Breast epithelium (tissue), 4 donors: Measurements from ENCODE around the gene PRMT2. TPM values are rescaled to one million over a fixed set of nuclear protein-coding genes. Genes with fewer than 3 reads are reported as not detected.

Experiments used
- DNase-seq, 2 donors: peaks; one replicate each; pipeline ENCODE4 v3.0.0-alpha.2; 2019; ENCODE audit warnings: low spot score in 2 of 2
- H3K27ac ChIP-seq, 2 donors: fragments of 200-600 bp; sonication (generic) in 1 of 2; one replicate each; pipeline ENCODE4 v1.5.1; 2016 to 2019; ENCODE audit warnings: mild to moderate bottlenecking in 1 of 2
- H3K27me3 ChIP-seq, 2 donors: fragments of 200-600 bp; sonication (generic) in 1 of 2; one replicate each; pipeline versions ENCODE4 v1.5.1 to v1.6.0; 2017 to 2019; ENCODE audit warnings: control low read depth in 1 of 2, mild to moderate bottlenecking in 1 of 2
- H3K36me3 ChIP-seq: fragments of 200-600 bp; one replicate; pipeline ENCODE4 v1.5.1; 2019
- H3K4me1 ChIP-seq, 2 donors: fragments of 200-600 bp; sonication (generic); one replicate each; pipeline ENCODE4 v1.5.1; 2016 to 2019; ENCODE audit warnings: control low read depth in 1 of 2
- H3K4me3 ChIP-seq, 3 donors: fragments of 200-600 bp; sonication (generic); 1 replicate in 2 of 3; 2 replicates in 1 of 3; pipeline ENCODE4 v1.5.1; 2016 to 2019; ENCODE audit warnings: mild to moderate bottlenecking in 3 of 3, moderate library complexity in 2 of 3
- H3K9me3 ChIP-seq, 2 donors: fragments of 200-600 bp; sonication (generic) in 1 of 2; one replicate each; pipeline ENCODE4 v1.5.1; 2016 to 2019; ENCODE audit warnings: control low read depth in 1 of 2
- POLR2A ChIP-seq: fragments of 450-650 bp; IDR thresholded peaks from one replicate; pipeline ENCODE4 v1.6.1; 2016; ENCODE audit warnings: antibody characterized with exemption, mild to moderate bottlenecking, moderate library complexity
- POLR2AphosphoS5 ChIP-seq, 3 donors: sonication (generic); formaldehyde crosslinking; IDR thresholded peaks; one replicate each; pipeline ENCODE4 v1.6.1; 2017; ENCODE audit warnings: antibody characterized with exemption in 3 of 3
- intact Hi-C: fragments of 100-400 bp; cut with DNase I; formaldehyde crosslinking; loops from one replicate; pipeline ENCODE4 v1.15.1; 2023; ENCODE audit warnings: low total_unique reads
- total RNA-seq, 3 donors: library from RNA; depleted of rRNA; stranded (reverse); fragments of >200 nt; gene quantifications; one replicate each; pipeline ENCODE4 v1.1.0, GENCODE V29; 2016
- TF ChIP-seq, protein P1 (sequence below), 3 donors: fragments of 450-650 bp; IDR thresholded peaks; one replicate each; pipeline ENCODE4 v1.5.1; 2016 to 2017; ENCODE audit warnings: antibody characterized with exemption in 3 of 3, mild to moderate bottlenecking in 3 of 3, moderate library complexity in 3 of 3

The PRMT2 gene
- total RNA-seq, 3 donors from 2014 or later = 92.1 to 145 (median 130) TPM

DNA sequence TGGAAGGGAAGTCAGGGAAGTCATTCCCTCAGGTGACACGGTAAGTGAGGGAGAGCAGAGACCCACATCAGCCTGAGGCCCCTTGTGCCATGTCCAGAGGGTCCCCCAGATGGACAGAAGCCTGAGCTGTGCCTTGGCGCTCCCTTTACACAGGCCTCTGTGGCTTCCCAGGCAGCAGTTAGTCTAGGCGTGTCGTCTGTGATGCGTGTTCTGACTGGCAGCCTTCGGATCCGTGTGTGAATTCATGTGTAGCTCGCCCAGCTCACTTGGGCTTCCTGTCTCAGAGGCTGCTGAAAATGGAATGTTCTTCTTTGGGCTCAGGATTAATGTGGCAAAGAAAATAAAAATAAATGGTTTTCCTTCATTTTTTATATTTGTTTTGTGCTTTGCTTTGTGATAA, 28.3 kb downstream of the PRMT2 start:
- TF ChIP-seq POLR2AphosphoS5 (IDR thresholded peaks at IDR 0.05) (no peak), POLR2A (no peak)
- TF ChIP-seq, protein P1, sequence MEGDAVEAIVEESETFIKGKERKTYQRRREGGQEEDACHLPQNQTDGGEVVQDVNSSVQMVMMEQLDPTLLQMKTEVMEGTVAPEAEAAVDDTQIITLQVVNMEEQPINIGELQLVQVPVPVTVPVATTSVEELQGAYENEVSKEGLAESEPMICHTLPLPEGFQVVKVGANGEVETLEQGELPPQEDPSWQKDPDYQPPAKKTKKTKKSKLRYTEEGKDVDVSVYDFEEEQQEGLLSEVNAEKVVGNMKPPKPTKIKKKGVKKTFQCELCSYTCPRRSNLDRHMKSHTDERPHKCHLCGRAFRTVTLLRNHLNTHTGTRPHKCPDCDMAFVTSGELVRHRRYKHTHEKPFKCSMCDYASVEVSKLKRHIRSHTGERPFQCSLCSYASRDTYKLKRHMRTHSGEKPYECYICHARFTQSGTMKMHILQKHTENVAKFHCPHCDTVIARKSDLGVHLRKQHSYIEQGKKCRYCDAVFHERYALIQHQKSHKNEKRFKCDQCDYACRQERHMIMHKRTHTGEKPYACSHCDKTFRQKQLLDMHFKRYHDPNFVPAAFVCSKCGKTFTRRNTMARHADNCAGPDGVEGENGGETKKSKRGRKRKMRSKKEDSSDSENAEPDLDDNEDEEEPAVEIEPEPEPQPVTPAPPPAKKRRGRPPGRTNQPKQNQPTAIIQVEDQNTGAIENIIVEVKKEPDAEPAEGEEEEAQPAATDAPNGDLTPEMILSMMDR (IDR thresholded peaks at IDR 0.05) = no peak
- no peaks in the 10 kb centered on the region for H3K9me3 ChIP-seq
- no peak overlapping the region for H3K27ac ChIP-seq
- no peaks in the 10 kb centered on the region for H3K4me1 ChIP-seq
- no peaks in the 10 kb centered on the region for H3K27me3 ChIP-seq
- DNase-seq = no peak
- peaks cover 7% of the 10 kb centered on the region for H3K36me3 ChIP-seq
- H3K4me3 ChIP-seq = no peak overlapping the region
- intact Hi-C loops = no loop called here

DNA sequence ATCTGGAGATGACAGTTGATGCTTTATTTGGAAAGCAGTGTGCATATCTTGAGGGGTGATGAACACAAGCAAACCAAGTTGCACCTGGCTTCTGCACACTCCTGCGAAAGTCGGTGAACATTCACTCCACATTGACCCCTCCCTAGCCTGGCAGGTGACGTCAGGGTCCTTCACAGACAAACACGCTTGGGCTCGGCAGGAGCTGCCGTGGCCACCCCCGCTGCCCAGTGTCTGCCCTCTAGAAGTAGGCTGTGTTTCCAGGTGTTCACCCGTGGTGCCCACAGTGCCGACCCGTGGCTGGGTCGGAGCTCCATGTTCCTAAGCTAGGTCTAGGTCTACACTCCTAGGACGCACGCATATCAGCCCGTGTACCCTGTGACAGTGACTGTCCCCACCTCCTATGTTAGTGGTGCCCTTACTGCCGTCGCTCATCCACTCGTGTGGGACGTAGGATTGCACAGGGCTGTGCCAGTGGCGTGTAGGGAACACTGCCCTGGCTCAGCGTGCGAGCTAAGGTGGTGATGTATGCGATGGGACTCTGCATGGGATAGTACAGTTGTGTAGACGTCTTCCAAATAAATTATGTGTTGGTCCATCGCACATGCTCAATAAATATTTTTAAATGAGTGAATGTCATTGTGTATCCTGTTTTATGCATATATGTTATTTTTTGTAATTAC, 29.0 kb downstream of the PRMT2 start:
- TF ChIP-seq, protein P1 (IDR thresholded peaks at IDR 0.05) = no peak
- no peak for TF ChIP-seq POLR2AphosphoS5 (IDR thresholded peaks at IDR 0.05)
- no peak for TF ChIP-seq POLR2A
- Histone ChIP-seq H3K4me1 (no peaks in the 10 kb centered on the region), H3K9me3 (no peaks in the 10 kb centered on the region), H3K27me3 (no peaks in the 10 kb centered on the region), H3K36me3 (peaks cover 7% of the 10 kb centered on the region), H3K27ac (no peak overlapping the region), H3K4me3 (no peak overlapping the region)
- no peak for DNase-seq
- intact Hi-C loops = no loop called here

DNA sequence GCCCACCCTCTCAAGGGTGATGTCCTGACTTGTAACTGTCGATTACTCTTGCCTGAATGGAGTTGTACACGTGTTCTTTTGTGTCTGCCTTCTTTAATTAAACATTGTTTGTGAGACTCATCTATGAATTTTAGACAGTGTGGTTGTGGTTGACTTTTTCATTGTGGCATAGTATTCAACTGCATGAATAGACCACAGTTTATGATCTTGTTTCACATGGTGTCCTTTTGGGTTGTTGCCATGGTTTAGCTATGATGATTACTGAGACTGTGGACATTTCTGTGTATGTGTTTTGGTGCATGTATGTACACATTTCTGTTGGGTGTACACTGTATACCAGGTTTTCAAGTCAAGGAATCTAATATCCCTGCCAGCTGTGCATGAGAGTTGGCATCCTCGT, 30.1 kb downstream of the PRMT2 start:
- no peaks in the 10 kb centered on the region for H3K9me3 ChIP-seq
- intact Hi-C loops = no loop called here
- H3K27me3 ChIP-seq = no peaks in the 10 kb centered on the region
- no peak overlapping the region for H3K4me3 ChIP-seq
- H3K36me3 ChIP-seq = peaks cover 7% of the 10 kb centered on the region
- H3K4me1 ChIP-seq = no peaks in the 10 kb centered on the region
- H3K27ac ChIP-seq = no peak overlapping the region
- DNase-seq = no peak
- no peak for TF ChIP-seq POLR2AphosphoS5 (IDR thresholded peaks at IDR 0.05)
- TF ChIP-seq POLR2A = no peak
- TF ChIP-seq, protein P1 (IDR thresholded peaks at IDR 0.05) = no peak

DNA sequence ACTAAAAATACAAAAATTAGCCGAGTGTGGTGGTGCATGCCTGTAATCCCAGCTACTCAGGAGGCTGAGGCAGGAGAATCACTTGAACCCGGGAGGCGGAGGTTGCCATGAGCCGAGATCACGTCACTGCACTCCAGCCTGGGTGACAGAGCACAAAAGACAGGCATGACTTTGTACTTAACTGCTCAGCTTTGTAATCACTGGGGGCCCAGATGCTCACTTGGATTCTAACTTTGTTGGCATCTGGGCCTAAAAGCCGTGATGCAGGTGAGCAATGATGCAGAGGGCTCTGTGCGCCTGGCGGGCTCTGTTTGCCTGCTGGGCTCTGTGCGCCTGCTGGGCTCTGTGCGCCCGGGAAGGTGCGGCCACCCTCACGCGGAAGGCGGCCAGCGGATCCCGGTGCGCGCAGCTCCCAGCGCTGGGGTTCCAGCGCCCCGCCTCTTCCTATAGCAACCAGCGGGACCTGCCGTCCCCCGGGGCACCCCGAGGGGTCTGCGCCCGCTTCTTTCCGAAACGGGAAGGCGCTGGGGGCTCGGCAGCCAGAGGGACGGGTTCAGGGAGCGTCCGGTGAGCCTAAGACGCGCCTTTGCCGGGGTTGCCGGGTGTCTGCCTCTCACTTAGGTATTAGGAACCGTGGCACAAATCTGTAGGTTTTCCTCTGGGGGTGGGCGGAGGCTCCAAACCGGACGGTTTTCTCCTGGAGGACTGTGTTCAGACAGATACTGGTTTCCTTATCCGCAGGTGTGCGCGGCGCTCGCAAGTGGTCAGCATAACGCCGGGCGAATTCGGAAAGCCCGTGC, 31.7 kb downstream of the PRMT2 start:
- Histone ChIP-seq H3K4me1 (no peaks in the 10 kb centered on the region), H3K4me3 (peak overlapping the region; percentile 28 to 74 (median 49)), H3K9me3 (no peaks in the 10 kb centered on the region), H3K27ac (no peak overlapping the region), H3K27me3 (no peaks in the 10 kb centered on the region), H3K36me3 (peaks cover 7% of the 10 kb centered on the region)
- intact Hi-C loops = no loop called here
- no peak for DNase-seq
- TF ChIP-seq POLR2A (no peak), POLR2AphosphoS5 (IDR thresholded peaks at IDR 0.05) (no peak)
- TF ChIP-seq, protein P1 (IDR thresholded peaks at IDR 0.05) = no peak

DNA sequence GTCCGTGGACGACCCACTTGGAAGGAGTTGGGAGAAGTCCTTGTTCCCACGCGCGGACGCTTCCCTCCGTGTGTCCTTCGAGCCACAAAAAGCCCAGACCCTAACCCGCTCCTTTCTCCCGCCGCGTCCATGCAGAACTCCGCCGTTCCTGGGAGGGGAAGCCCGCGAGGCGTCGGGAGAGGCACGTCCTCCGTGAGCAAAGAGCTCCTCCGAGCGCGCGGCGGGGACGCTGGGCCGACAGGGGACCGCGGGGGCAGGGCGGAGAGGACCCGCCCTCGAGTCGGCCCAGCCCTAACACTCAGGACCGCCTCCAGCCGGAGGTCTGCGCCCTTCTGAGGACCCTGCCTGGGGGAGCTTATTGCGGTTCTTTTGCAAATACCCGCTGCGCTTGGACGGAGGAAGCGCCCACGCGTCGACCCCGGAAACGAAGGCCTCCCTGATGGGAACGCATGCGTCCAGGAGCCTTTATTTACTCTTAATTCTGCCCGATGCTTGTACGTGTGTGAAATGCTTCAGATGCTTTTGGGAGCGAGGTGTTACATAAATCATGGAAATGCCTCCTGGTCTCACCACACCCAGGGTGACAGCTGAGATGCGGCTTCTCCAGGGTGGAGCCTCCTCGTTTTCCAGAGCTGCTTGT, 32.4 kb downstream of the PRMT2 start:
- Histone ChIP-seq H3K4me1 (no peaks in the 10 kb centered on the region), H3K27ac (no peak overlapping the region), H3K4me3 (peak overlapping the region; percentile 28 to 74 (median 49)), H3K27me3 (no peaks in the 10 kb centered on the region), H3K9me3 (no peaks in the 10 kb centered on the region), H3K36me3 (peaks cover 7% of the 10 kb centered on the region)
- DNase-seq = no peak
- TF ChIP-seq, protein P1 (IDR thresholded peaks at IDR 0.05) = no peak
- TF ChIP-seq POLR2A = no peak
- no peak for TF ChIP-seq POLR2AphosphoS5 (IDR thresholded peaks at IDR 0.05)
- intact Hi-C loops = no loop called here
